Skeletal muscle satellite cell (primary cell): Measurements from ENCODE around the gene SS18L1.
A peak's percentile ranks its signal among the peaks of the same experiment; 100 is the strongest.

Source experiments
- H3K27me3 ChIP-seq: 2 replicates; pipeline ENCODE4 v1.7.0; 2013; ENCODE audit warnings: low read length; ENCODE audit not compliant: control insufficient read depth, insufficient read depth
- H3K36me3 ChIP-seq: 2 replicates; pipeline ENCODE4 v1.7.0; 2013; ENCODE audit warnings: mild to moderate bottlenecking, control low read depth, low read length; ENCODE audit not compliant: insufficient read depth
- H3K4me1 ChIP-seq: 2 replicates; pipeline ENCODE4 v1.7.0; 2013; ENCODE audit warnings: low read length; ENCODE audit not compliant: control insufficient read depth, insufficient read depth
- H3K4me2 ChIP-seq: 2 replicates; pipeline ENCODE4 v1.7.0; 2013; ENCODE audit warnings: mild to moderate bottlenecking, low read length
- H3K4me3 ChIP-seq: 2 replicates; pipeline ENCODE4 v1.7.0; 2013; ENCODE audit warnings: low read length
- H3K9ac ChIP-seq: 2 replicates; pipeline ENCODE4 v1.7.0; 2013; ENCODE audit warnings: mild to moderate bottlenecking, low read depth, low read length, moderate library complexity
- H3K9me3 ChIP-seq: replicated peaks from 2 replicates; pipeline ENCODE4 v1.7.0; 2013; ENCODE audit warnings: mild to moderate bottlenecking, control low read depth, low read length

SS18L1 gene

GRCh38 chr20:62161347-62161746, 17.8 kb downstream of the SS18L1 start:
- no peaks in the 10 kb centered on the region for H3K27me3 ChIP-seq
- peaks cover 31% of the 10 kb centered on the region for H3K4me1 ChIP-seq
- peaks cover 42% of the 10 kb centered on the region for H3K36me3 ChIP-seq
- peak overlapping the region; percentile 76 for H3K4me2 ChIP-seq
- H3K9me3 ChIP-seq = no peaks in the 10 kb centered on the region
- H3K9ac ChIP-seq = no peak overlapping the region
- H3K4me3 ChIP-seq = peak overlapping the region; percentile 22

DNA sequence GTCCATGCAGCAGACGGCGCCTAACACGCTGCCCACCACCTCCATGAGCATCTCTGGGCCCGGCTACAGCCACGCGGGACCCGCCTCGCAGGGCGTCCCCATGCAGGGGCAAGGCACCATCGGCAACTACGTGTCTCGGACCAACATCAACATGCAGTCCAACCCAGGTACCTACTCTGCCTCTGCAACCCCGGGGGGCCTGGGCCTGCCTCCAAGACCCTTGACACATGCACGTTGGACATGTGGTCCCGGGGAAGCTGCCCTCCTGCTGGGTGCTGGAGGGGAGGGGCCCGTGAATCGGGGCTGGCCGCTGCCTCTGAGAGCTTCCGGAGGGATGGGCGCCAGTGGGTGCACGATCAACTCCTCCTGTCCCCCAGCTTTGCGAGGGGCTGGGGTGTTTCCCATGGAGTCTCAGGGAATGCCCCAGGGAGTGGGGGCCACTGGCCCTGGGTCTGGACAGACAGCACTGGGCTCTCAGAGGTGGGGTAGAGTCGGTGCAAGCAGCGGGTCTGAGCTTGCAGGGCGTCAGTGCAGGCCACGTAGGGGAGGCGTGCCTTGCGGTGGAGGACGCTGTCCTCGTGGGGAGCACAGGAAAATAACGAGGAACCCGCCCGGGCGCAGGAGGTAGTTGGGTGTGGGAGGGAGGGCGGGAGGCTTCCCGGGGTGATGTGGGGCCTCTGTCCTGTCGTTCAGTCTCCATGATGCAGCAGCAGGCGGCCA, 19.4 kb downstream of the SS18L1 start:
- no peak overlapping the region for H3K4me3 ChIP-seq
- peaks cover 42% of the 10 kb centered on the region for H3K36me3 ChIP-seq
- no peaks in the 10 kb centered on the region for H3K27me3 ChIP-seq
- H3K9ac ChIP-seq = no peak overlapping the region
- H3K4me1 ChIP-seq = peaks cover 26% of the 10 kb centered on the region
- no peaks in the 10 kb centered on the region for H3K9me3 ChIP-seq
- H3K4me2 ChIP-seq = no peak overlapping the region

GRCh38 chr20:62163485-62163865, 19.9 kb downstream of the SS18L1 start:
- H3K9ac ChIP-seq = no peak overlapping the region
- no peaks in the 10 kb centered on the region for H3K27me3 ChIP-seq
- no peaks in the 10 kb centered on the region for H3K9me3 ChIP-seq
- peaks cover 26% of the 10 kb centered on the region for H3K4me1 ChIP-seq
- H3K4me3 ChIP-seq = no peak overlapping the region
- peaks cover 47% of the 10 kb centered on the region for H3K36me3 ChIP-seq
- H3K4me2 ChIP-seq = no peak overlapping the region

- Histone ChIP-seq H3K9ac (no peak overlapping the region), H3K4me1 (peaks cover 26% of the 10 kb centered on the region), H3K4me2 (no peak overlapping the region), H3K36me3 (peaks cover 51% of the 10 kb centered on the region), H3K4me3 (no peak overlapping the region), H3K9me3 (no peaks in the 10 kb centered on the region), H3K27me3 (no peaks in the 10 kb centered on the region)
These were observed 20.6 kb downstream of the SS18L1 start for GRCh38 chr20:62163986-62164762.

DNA sequence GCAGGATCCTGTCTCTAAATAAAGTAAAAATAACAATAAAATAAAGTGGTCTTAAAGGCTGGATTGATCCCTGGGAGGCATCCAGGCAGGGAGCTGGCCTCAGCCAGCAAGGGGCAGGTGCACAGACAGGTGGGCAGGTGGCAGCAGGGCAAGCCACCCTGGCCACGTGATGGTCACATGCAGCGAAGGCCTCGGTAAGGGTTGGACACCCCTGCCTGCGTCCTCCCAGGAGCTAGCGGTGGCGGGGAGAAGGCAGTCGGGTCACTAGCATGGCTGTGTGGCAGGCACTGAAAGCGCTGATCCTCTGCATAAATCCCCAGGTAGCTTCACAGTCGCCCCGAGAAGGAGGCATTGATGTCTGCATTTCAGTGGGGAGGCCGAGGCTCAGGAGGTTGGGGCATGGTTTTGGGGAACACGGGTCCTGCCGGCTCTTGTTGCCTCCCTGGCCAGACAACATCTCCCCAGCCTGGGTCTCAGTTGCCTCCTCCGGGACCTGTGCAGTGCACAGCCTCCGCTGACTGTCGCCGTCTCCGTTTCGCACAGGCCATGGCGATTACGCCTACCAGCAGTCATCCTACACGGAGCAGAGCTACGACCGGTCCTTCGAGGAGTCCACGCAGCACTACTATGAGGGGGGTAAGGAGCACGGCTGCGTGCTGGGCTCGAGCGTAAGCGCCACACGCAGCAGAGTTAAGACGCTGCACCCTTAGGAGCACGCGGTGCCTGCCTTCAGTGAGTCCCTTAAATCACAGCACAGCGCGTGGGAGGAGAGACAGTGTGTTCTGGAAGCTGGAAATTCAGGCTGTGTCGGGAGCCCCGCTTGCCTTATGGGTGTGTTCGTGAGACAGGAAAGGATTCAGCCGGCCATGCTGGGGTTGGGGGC, 21.6 kb downstream of the SS18L1 start:
- no peak overlapping the region for H3K4me2 ChIP-seq
- H3K4me3 ChIP-seq = no peak overlapping the region
- H3K36me3 ChIP-seq = peaks cover 57% of the 10 kb centered on the region
- H3K9me3 ChIP-seq = no peaks in the 10 kb centered on the region
- no peak overlapping the region for H3K9ac ChIP-seq
- H3K27me3 ChIP-seq = no peaks in the 10 kb centered on the region
- peaks cover 19% of the 10 kb centered on the region for H3K4me1 ChIP-seq

DNA sequence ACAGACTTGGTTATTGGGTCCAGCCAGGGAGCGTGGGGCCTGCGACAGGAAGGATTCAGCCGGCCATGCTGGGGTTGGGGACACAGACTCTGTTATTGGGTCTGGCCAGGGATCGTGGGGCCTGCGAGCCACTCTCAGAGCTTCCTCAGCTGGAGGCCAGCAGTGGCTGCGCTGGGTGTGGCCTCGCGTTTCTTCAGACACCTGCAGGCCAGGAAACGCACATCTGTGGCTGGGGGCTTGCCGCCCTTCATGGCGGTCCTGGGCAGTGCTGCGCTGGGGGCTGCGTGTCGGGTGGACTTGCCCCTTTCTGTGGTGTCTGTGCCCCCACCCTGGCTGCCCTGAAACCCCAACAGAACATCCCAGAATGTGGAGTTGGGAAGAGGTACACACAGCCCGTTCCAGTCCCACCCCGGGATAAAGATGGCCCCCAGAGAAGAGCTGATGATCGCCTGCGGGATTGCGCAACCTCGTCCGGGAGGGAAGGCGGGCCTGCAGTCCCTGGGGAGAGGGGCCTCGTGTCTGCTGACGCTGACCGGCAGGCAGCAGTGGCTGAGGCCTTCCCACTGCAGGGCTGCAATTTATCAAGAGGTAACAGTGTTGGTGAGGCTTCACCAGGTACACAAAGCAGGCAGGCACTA, 22.3 kb downstream of the SS18L1 start:
- H3K4me3 ChIP-seq = no peak overlapping the region
- no peak overlapping the region for H3K4me2 ChIP-seq
- no peaks in the 10 kb centered on the region for H3K27me3 ChIP-seq
- no peak overlapping the region for H3K9ac ChIP-seq
- H3K4me1 ChIP-seq = peaks cover 12% of the 10 kb centered on the region
- peaks cover 57% of the 10 kb centered on the region for H3K36me3 ChIP-seq
- no peaks in the 10 kb centered on the region for H3K9me3 ChIP-seq

GRCh38 chr20:62167474-62167873, 23.9 kb downstream of the SS18L1 start:
- Histone ChIP-seq H3K4me3 (no peak overlapping the region), H3K27me3 (no peaks in the 10 kb centered on the region), H3K4me2 (no peak overlapping the region), H3K9ac (no peak overlapping the region), H3K4me1 (no peaks in the 10 kb centered on the region), H3K36me3 (peaks cover 49% of the 10 kb centered on the region), H3K9me3 (no peaks in the 10 kb centered on the region)

DNA sequence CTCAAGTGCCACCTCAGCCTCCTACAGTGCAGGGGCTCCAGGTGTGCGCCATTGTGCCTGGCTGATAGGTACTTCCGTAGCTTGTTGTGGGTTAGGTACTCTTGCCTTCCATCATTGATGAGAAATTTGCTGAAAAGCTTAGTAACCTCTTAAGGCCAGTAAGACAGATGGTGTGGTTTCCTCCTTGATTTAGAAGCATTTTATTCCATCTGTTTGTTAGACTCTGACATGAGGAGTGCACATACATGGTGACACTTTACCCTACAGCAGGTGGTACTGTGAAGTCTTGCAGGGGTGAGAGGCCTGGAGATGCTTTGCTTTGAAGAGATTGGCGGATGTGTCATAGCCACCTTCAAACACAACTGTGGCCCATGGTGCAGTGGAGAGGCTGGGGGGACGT, 24.5 kb downstream of the SS18L1 start:
- no peaks in the 10 kb centered on the region for H3K9me3 ChIP-seq
- no peaks in the 10 kb centered on the region for H3K27me3 ChIP-seq
- no peak overlapping the region for H3K4me3 ChIP-seq
- H3K36me3 ChIP-seq = peaks cover 43% of the 10 kb centered on the region
- H3K4me1 ChIP-seq = no peaks in the 10 kb centered on the region
- no peak overlapping the region for H3K4me2 ChIP-seq
- H3K9ac ChIP-seq = no peak overlapping the region

- H3K4me2 ChIP-seq = no peak overlapping the region
- no peak overlapping the region for H3K9ac ChIP-seq
- no peaks in the 10 kb centered on the region for H3K4me1 ChIP-seq
- no peaks in the 10 kb centered on the region for H3K9me3 ChIP-seq
- no peaks in the 10 kb centered on the region for H3K27me3 ChIP-seq
- H3K4me3 ChIP-seq = no peak overlapping the region
- peaks cover 45% of the 10 kb centered on the region for H3K36me3 ChIP-seq
These were observed 25.4 kb downstream of the SS18L1 start for GRCh38 chr20:62168890-62169435.

- H3K27me3 ChIP-seq = no peaks in the 10 kb centered on the region
- H3K4me3 ChIP-seq = no peak overlapping the region
- no peak overlapping the region for H3K9ac ChIP-seq
- no peaks in the 10 kb centered on the region for H3K4me1 ChIP-seq
- H3K9me3 ChIP-seq = no peaks in the 10 kb centered on the region
- peaks cover 44% of the 10 kb centered on the region for H3K36me3 ChIP-seq
- no peak overlapping the region for H3K4me2 ChIP-seq
These were observed 27.0 kb downstream of the SS18L1 start for GRCh38 chr20:62170536-62170935.

DNA sequence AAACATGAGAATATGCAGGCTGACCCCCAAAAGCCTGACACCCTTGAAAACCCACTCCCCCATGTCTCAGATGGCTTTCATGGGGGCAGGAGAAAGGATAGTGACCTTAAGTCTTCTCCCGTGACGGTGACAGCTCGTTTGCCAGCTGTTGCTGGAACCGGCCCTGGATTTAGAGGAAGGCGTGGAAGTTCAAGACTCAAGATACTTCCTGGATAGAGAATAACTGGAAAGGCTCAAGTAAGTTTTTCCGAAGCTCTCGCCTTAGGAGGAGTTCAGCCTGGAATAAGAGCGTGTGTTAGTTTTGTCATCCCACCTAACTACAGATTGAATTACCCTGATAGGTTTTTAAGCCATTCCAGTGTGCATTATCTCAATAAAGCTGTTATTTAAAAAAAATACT, 27.7 kb downstream of the SS18L1 start:
- H3K9ac ChIP-seq = no peak overlapping the region
- no peaks in the 10 kb centered on the region for H3K9me3 ChIP-seq
- peaks cover 41% of the 10 kb centered on the region for H3K36me3 ChIP-seq

More for the DNA sequence above, 27.7 kb downstream of the SS18L1 start:
- no peaks in the 10 kb centered on the region for H3K27me3 ChIP-seq
- H3K4me1 ChIP-seq = no peaks in the 10 kb centered on the region
- no peak overlapping the region for H3K4me2 ChIP-seq
- H3K4me3 ChIP-seq = no peak overlapping the region
